GM21390 (cell line): ENCODE measurements around the gene FALEC.

Experiments used
- ATAC-seq: cut with Tn5 transposase; IDR thresholded peaks from one replicate; pipeline ENCODE4 v1.9.1; 2021; ENCODE audit not compliant: unreplicated experiment

The FALEC gene

GRCh38 chr1:150511985-150512660 is 3.4 kb upstream of the FALEC start:
- ATAC-seq: no peak

- ATAC-seq: no peak
Observed at GRCh38 chr1:150512846-150513245, 2.7 kb upstream of the FALEC start.

DNA sequence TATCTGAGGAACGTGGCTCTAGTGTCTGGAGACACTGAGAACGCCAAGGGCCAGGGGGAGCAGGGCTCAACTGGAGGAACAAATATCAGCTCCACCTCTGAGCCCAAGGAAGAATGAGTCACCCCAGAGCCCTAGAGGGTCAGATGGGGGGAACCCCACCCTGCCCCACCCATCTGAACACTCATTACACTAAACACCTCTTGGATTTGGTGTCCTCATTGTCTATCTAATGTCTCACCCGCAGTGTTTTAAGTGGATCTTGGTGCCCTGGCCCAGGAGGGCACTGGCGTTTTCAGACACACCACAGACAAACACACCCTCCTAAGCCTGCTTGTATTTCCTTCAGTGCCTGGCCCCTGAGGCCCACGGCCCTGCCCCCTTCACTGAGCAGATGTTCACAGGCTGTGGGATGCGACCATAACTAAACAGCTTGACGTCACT is 2.2 kb upstream of the FALEC start:
- no peak for ATAC-seq

DNA sequence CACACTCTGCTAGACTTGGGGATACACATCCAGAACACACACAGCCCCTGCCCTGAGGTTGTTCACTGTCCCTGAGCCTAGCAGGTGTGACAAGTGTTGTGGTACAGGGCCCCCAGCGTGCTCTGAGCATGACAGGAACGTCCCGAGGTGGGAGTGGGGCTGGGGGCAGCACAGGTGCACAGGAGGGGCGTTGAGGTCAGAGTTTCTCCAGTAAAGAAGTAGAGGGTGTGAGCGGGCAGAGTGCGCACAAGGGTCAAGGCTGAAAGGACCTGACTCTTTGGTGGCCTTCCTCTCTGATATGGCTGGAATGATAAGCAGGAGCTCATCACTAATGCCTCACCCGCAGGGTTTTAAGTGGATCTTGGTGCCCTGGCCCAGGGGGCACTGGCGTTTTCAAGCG is 1.3 kb upstream of the FALEC start:
- no peak for ATAC-seq

GRCh38 chr1:150514913-150515327 is 632 bp upstream of the FALEC start:
- no peak for ATAC-seq

- no peak for ATAC-seq
Observed at GRCh38 chr1:150516050-150516591, 569 bp downstream of the FALEC start.

- ATAC-seq: no peak
Observed at GRCh38 chr1:150516616-150517015, 1.1 kb downstream of the FALEC start.

GRCh38 chr1:150521196-150521968 is 5.8 kb downstream of the FALEC start:
- ATAC-seq: no peak

DNA sequence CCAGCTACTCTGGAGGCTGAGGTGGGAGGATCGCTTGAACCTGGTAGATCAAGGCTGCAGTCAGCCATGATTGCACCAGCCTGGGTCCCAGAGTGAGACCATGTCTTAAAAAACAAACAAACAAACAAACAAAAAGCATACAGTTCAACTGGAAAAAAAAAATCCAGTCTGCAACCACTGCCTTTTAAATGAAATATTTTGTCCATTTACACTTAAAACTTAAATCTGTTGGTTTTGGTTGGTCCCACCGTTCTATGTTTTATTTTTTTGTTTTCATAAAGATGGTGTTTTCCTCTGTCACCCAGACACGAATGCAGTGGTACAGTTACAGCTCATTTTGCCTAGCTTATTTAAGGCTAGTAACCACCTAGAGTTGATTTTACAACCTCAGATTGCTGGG is 9.8 kb downstream of the FALEC start:
- ATAC-seq: no peak

GRCh38 chr1:150528196-150528595 is 12.6 kb downstream of the FALEC start:
- no peak for ATAC-seq

DNA sequence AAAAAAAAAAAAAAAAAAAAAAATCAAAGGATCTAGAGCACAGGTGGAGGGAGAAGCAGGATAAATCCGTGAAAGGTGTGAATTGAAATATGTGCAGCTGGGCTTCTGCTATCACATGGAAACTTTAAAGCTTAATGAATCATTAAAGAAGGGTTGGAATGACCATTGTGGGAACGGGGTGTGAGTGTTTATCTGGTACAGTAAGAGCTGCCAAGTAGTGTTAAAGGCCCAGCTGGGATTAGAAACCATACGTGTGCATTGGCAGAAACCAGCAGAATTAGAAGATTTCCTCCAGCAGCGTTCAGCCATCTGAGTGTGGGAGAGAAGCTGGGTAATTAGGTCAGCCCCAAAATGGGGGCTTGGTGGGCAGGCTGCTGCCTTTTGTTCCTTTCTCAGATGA is 13.5 kb downstream of the FALEC start:
- ATAC-seq: no peak

GRCh38 chr1:150530491-150531159 is 15.1 kb downstream of the FALEC start:
- ATAC-seq: no peak

DNA sequence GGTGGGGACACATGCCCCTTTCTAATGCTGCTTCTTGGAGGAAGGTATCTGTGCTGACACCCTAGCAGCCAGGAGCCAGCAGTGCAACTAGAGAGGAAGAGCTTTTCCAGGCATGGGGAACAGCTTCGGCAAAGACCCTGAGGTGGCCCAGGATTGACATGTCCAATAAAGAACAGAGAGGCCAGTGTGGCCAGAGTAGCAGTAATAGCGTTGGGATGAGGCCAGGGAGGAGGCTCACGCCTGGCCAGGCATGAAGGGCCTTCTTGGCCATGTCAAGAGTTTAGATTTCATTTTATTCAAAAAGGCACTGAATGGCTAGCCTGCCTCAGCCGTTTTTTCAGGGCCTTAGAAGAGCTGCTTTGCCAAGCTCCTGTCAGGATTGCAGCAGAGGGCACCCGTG is 17.3 kb downstream of the FALEC start:
- no peak for ATAC-seq

- no peak for ATAC-seq
Observed at GRCh38 chr1:150534002-150534401, 18.4 kb downstream of the FALEC start.

DNA sequence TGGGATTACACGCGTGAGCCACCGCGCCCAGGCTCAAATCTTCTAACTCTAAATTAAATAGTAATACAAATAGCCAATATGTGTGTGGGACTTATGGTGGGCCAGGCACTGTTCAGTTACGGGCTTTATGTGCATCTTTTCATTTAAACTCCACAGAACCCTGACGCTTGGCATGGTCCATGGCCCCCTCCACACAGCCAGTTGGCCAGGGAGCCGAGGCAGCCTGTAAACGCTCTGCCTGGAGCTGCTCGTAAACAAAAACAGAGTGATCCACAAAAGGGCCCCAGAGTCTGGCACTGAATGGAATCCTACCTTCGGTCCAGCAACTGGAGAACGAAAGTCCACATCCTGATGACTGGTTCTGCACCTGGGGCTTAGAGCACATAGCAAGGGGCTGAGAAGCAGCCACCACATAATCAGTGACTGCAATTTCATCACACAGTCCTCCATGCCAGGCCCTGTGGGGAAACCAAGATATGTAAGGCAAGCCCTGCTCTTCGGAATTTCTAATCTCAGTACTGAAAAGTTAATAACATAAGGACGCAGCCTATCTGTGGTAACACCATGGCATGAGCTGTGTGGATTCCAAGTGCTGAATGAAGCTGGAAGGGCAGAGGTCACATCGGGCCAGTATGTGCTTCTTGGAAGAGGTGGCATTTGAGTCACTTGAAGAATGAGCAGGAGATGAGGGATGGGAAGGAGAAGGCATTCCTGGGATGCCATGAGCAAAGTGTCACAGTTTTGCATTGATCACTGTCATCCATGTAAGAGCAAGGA is 20.1 kb downstream of the FALEC start:
- no peak for ATAC-seq

DNA sequence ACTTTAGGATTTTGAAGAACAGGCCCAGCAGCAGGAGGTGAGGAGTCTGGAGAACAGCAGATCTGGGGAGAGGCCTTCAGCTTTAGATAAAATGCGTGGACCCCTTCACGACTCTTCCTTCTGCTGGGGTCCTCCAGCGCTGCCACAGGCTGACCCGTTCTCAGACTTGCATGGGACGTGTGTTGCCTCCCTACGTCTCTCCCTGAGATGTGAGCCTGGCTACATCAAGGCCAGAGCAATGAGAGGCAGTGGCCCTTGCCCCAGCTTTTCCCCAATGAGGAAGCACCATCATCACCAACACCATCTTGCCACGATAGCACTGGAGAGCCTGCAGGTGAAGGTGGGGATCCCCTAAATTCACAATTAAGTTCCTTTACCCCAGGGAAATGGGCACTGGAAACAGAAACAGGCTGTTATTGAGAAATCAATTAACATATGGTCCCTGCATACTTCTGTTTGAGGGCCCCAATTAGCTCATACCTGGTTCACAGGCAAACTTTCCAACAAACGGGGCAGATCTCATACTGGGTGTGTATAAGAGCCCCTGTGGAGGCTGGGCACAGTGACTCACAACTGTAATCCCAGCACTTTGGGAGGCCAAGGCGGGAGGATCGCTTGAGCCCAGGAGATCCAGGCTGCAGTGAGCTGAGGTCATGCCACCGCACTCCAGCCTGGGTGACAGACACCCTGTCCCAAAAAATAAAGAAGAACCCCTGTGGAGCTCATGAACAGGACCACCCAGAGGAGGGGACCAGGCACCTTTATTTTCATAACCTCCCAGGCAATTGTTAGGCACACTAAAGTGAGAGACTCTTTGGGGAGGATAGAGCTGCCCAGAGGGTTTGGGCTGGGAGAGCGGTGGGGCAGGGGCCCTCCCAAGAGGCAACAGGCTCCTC is 21.5 kb downstream of the FALEC start:
- ATAC-seq: no peak

DNA sequence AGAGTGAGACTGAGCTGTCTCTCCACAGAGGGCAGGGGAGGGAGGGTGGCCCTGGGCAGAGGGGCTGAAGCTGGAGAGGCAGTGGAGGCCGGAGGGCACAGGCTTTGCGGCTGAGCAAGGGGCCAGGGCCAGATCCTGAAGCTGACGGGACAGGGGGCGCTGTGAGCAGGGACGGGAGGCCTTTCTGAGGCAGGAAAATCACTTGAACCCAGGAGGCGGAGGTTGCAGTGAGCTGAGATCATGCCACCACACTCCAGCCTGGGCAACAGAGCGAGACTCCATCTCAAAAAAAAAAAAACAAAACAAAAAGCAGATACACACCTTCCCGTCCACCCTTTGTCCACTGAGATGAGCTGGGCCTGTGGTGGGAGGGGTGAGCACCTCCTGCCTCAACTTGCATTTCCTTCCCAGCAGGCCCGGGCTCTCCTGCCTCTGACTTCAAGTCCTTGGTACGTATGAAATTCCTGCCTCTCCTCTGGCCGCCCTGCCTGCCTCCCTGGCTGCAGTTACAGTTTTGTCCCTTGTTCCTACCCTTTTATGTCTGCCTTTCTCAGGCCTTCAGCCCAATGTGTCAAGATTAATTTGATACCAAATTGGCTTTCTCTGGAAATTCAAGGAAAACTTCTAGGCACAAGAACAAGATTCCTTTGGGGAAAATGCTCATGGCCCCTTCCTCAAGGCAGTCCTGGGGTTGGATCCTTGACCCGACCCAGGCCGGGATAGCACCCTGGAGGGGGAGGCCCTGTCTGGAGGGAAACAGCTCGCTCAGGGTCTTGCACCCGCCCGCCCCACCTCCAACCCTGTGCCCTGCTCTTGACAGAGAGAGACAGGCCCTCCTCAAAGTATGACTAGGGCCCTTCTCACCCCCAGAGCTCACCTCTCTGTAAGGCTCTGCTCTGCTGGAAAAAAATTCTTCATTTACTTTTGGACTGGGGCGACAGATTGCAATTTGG is 22.5 kb downstream of the FALEC start:
- ATAC-seq: no peak

- no peak for ATAC-seq
Observed at GRCh38 chr1:150543500-150544143, 28.1 kb downstream of the FALEC start.
